GM12801 (cell line): ENCODE measurements around the gene ATP11C.

Experiments used
- CTCF ChIP-seq: IDR thresholded peaks from one replicate; pipeline ENCODE4 v1.5.1; 2011; ENCODE audit warnings: control low read depth; ENCODE audit not compliant: insufficient read length; ENCODE audit errors: extremely low read depth

Gene ATP11C

GRCh38 chrX:139828033-139828432 lies 104.8 kb downstream of the ATP11C start:
- no peak for TF ChIP-seq CTCF

GRCh38 chrX:139826065-139827044 lies 106.5 kb downstream of the ATP11C start:
- TF ChIP-seq CTCF, result no peak

GRCh38 chrX:139825618-139826017 lies 107.2 kb downstream of the ATP11C start:
- TF ChIP-seq CTCF, result no peak

GRCh38 chrX:139823806-139824205 lies 109.0 kb downstream of the ATP11C start:
- TF ChIP-seq CTCF, result no peak

- no peak for TF ChIP-seq CTCF
Measured at GRCh38 chrX:139820358-139820984, 112.4 kb downstream of the ATP11C start.

GRCh38 chrX:139816204-139816603 lies 116.6 kb downstream of the ATP11C start:
- no peak for TF ChIP-seq CTCF

GRCh38 chrX:139815771-139816170 lies 117.1 kb downstream of the ATP11C start:
- TF ChIP-seq CTCF, result no peak
